Activated CD8-positive, alpha-beta T cell treated with anti-CD3 and anti-CD28 coated beads for 36 hours (primary cell): Measurements from ENCODE around the gene IL31RA. TPM values are rescaled to one million over a fixed set of nuclear protein-coding genes. Genes with fewer than 3 reads are reported as not detected.
A peak's percentile ranks its signal among the peaks of the same experiment; 100 is the strongest.

Experiments used
- ATAC-seq: fragments of 200-7000 bp; cut with Tn5 transposase; one replicate; pipeline ENCODE4 v1.10.0; 2021; ENCODE audit warnings: mild to moderate bottlenecking, moderate library complexity
- CTCF ChIA-PET: fragments of 350-600 bp; sonication (Branson Sonifier 250); formaldehyde crosslinking; loops from one replicate; lab custom pipeline; 2021; ENCODE audit warnings: antibody characterized with exemption; lab: Charles Lee
- POLR2A ChIA-PET: fragments of 350-600 bp; sonication (Branson Sonifier 250); formaldehyde crosslinking; loops from one replicate; lab custom pipeline; 2021; ENCODE audit warnings: antibody characterized with exemption; lab: Charles Lee
- DNase-seq: peaks from one replicate; pipeline ENCODE4 v3.0.0-alpha.2; 2020
- H3K27ac Mint-ChIP-seq: one replicate; pipeline ENCODE4 v1.8.0; 2021; ENCODE audit warnings: mild to moderate bottlenecking, mixed read lengths
- H3K27me3 Mint-ChIP-seq: one replicate; pipeline ENCODE4 v1.8.0; 2021; ENCODE audit warnings: mixed read lengths
- H3K36me3 Mint-ChIP-seq: one replicate; pipeline ENCODE4 v1.8.0; 2021; ENCODE audit warnings: low read depth, mixed read lengths
- H3K4me1 Mint-ChIP-seq: one replicate; pipeline ENCODE4 v1.8.0; 2021; ENCODE audit warnings: low read depth, mixed read lengths
- H3K4me3 Mint-ChIP-seq: one replicate; pipeline ENCODE4 v1.8.0; 2021; ENCODE audit warnings: mild to moderate bottlenecking, moderate library complexity, mixed read lengths
- H3K9me3 Mint-ChIP-seq: one replicate; pipeline ENCODE4 v1.8.0; 2021; ENCODE audit warnings: mixed read lengths
- intact Hi-C: fragments of 100-400 bp; cut with micrococcal nuclease; formaldehyde crosslinking; loops from one replicate; pipeline ENCODE4 v1.10.0; 2022
- total RNA-seq, 2 experiments: library from RNA; stranded (reverse); gene quantifications; one replicate each; pipeline ENCODE4 v1.2.3, GENCODE V29; 2021
- TF ChIP-seq, protein P1 (sequence below): fragments of 200-600 bp; IDR thresholded peaks from one replicate; pipeline ENCODE4 v1.8.0; 2022; ENCODE audit warnings: antibody characterized with exemption, mild to moderate bottlenecking

Gene IL31RA
- total RNA-seq, 2 experiments from 2014 or later = not detected

DNA sequence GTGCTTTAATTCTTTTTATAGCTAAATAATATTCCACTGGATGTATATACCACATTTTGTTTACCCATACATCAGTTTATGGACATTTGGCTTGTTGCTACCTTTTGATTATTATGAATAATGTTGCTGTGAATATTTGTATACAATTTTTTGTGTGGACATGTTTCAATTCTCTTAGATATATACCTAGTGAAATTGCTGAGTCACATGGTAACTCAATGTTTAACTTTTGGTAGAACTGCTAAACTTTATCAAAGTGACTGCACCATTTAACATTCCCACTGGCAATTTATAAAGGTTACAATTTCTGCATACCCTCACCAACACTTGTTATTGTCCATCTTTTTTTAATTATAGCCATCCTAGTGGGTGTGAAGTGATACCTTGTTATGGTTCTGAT lies 22.1 kb downstream of the IL31RA start:
- Mint-ChIP-seq H3K27me3 (no peaks in the 10 kb centered on the region), H3K4me1 (peaks cover 11% of the 10 kb centered on the region), H3K9me3 (peaks cover 4% of the 10 kb centered on the region), H3K27ac (no peak overlapping the region), H3K4me3 (no peak overlapping the region), H3K36me3 (no peaks in the 10 kb centered on the region)
- no peak for DNase-seq
- CTCF ChIA-PET = no interaction called here
- TF ChIP-seq, protein P1, sequence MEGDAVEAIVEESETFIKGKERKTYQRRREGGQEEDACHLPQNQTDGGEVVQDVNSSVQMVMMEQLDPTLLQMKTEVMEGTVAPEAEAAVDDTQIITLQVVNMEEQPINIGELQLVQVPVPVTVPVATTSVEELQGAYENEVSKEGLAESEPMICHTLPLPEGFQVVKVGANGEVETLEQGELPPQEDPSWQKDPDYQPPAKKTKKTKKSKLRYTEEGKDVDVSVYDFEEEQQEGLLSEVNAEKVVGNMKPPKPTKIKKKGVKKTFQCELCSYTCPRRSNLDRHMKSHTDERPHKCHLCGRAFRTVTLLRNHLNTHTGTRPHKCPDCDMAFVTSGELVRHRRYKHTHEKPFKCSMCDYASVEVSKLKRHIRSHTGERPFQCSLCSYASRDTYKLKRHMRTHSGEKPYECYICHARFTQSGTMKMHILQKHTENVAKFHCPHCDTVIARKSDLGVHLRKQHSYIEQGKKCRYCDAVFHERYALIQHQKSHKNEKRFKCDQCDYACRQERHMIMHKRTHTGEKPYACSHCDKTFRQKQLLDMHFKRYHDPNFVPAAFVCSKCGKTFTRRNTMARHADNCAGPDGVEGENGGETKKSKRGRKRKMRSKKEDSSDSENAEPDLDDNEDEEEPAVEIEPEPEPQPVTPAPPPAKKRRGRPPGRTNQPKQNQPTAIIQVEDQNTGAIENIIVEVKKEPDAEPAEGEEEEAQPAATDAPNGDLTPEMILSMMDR = no peak
- no peak for ATAC-seq
- POLR2A ChIA-PET = no interaction called here
- intact Hi-C loops = no loop called here

DNA sequence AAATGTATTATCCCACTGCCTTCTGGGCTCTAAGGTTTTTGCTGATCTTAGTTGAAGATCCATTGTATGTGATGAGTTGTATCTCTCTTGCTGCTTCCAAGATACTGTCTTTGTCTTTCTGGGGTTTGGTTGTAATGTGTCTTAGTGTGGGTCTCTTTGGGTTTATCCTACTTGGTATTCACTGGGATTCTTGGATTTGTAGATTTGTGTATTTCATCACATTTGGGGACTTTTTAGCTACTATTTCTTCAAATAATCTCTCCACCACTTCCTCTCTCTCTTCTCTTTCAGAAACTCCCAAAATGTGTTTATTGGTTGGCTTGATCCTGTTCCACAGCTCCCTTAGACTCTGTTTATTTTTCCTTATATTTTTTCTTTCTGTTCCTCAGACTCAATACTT lies 26.5 kb downstream of the IL31RA start:
- Mint-ChIP-seq H3K36me3 (no peaks in the 10 kb centered on the region), H3K4me3 (no peak overlapping the region), H3K27me3 (no peaks in the 10 kb centered on the region), H3K27ac (no peak overlapping the region), H3K4me1 (peaks cover 5% of the 10 kb centered on the region), H3K9me3 (peaks cover 4% of the 10 kb centered on the region)
- ATAC-seq (no peak), DNase-seq (no peak)
- intact Hi-C loops = no loop called here
- ChIA-PET POLR2A (interaction anchor here (1.9 kb wide), 1 partner anchor 12 kb away, joined by 6 read pairs; no protein-coding TSS in a partner anchor), CTCF (interaction anchor here (0.9 to 1.4 kb wide), 2 partner anchors 12 to 20 kb away, joined by 3 to 4 read pairs; no protein-coding TSS in a partner anchor)
- TF ChIP-seq, protein P1 = no peak

DNA sequence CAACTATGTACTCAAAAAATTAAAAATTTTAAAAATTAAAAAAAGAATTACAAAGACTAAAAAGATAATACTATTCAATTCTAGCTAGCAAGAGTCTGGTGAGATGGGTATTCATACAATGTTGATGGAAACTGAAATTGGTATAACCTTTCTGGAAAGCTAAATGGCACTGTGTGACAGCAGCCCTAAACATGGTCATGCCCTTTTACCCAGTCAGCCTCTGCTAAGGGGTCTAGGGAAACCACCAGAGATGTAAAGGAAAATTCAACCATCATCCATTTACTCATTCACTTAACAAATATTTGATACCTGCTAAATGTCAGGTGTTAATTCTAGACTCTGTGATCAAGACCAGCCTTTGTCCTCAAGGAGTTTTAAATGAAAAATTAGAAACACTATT lies 29.3 kb downstream of the IL31RA start:
- CTCF ChIA-PET = no interaction called here
- no peak overlapping the region for H3K27ac Mint-ChIP-seq
- intact Hi-C loops = no loop called here

DNA sequence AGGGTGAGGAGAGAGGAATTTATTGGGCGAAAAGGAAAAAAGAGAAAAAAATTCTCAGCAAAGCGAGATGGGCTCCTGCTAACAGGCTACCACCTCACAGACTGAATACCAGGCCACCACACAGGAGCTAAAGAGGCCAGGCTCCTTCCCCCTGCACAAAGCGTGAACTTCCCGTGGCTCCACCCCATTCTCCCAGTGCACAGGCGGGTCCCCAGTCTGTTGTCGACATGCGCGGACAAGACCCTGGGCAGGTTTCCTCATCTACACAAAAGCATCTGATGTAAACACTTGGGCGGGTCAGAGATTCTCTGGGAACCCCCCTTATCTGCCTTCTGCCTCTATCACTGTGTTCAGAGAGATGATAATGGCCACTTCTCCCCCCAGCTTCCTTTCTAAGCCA lies 34.2 kb downstream of the IL31RA start:
- Mint-ChIP-seq H3K36me3 (no peaks in the 10 kb centered on the region), H3K27me3 (no peaks in the 10 kb centered on the region), H3K27ac (no peak overlapping the region), H3K4me1 (peaks cover 6% of the 10 kb centered on the region), H3K4me3 (no peak overlapping the region), H3K9me3 (no peaks in the 10 kb centered on the region)
- ATAC-seq (no peak), DNase-seq (no peak)
- ChIA-PET POLR2A (no interaction called here), CTCF (interaction anchor here (0.9 kb wide), 1 partner anchor 51 kb away, joined by 3 read pairs; no protein-coding TSS in a partner anchor)
- intact Hi-C loops = no loop called here
- TF ChIP-seq, protein P1 = no peak

More for the DNA sequence above, 29.3 kb downstream of the IL31RA start:
- no peak overlapping the region for H3K4me3 Mint-ChIP-seq
- no peaks in the 10 kb centered on the region for H3K36me3 Mint-ChIP-seq
- DNase-seq = peak; percentile 24
- H3K27me3 Mint-ChIP-seq = no peaks in the 10 kb centered on the region
- POLR2A ChIA-PET = no interaction called here
- TF ChIP-seq, protein P1 = no peak
- H3K4me1 Mint-ChIP-seq = peaks cover 5% of the 10 kb centered on the region
- peaks cover 4% of the 10 kb centered on the region for H3K9me3 Mint-ChIP-seq
- peak; percentile 98 for ATAC-seq

DNA sequence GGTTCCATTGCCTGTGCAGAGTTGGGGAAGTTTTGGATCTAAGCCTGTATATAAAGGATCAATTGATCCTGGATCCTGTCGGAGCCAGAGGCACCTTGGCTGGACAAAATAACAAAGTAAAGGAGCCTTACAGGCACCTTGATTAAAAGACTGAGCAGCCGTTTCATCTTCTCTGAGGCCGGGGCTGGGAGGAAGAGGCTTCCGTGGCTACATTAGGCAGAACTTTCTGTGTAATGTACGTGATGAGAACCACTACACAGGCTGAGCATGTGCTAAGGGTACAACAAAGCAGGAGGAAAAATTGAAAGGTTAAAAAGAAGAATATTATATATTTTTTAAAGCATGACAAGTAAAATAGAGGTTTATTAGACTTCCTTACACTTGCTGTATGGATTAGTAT lies 37.0 kb downstream of the IL31RA start:
- POLR2A ChIA-PET = no interaction called here
- no peak overlapping the region for H3K4me3 Mint-ChIP-seq
- no peaks in the 10 kb centered on the region for H3K27me3 Mint-ChIP-seq
- H3K27ac Mint-ChIP-seq = peak overlapping the region; percentile 44
- ATAC-seq = peak; percentile 24
- intact Hi-C loops = no loop called here
- H3K4me1 Mint-ChIP-seq = peaks cover 4% of the 10 kb centered on the region
- no peaks in the 10 kb centered on the region for H3K36me3 Mint-ChIP-seq
- TF ChIP-seq, protein P1 = no peak
- no peak for DNase-seq
- peaks cover 2% of the 10 kb centered on the region for H3K9me3 Mint-ChIP-seq
- CTCF ChIA-PET = no interaction called here
